Activated T-helper 1 cell treated with anti-CD3 and anti-CD28 coated beads, Interleukin-12 subunit alpha, Interleukin-12 subunit beta, Interleukin-2, Interleukin-4 antibody, amounts not matched to agents 30 ng/mL and 10 ng/mL and 1 ng/mL, durations not matched to agents 14 hours and 24 hours and 36 hours (primary cell): ENCODE measurements around the gene CREBRF. TPM values are rescaled to one million over a fixed set of nuclear protein-coding genes. Genes with fewer than 3 reads are reported as not detected.
"Not testable (repeated sequence)": the region's sequence is repeated elsewhere in the genome, so short reads cannot be mapped to it uniquely, and the experiment has no call there.

ENCODE experiments used
- DNase-seq: peaks from one replicate; pipeline ENCODE4 v3.0.0; 2021; ENCODE audit warnings: low spot score
- H3K27ac Mint-ChIP-seq: one replicate; pipeline ENCODE4 v1.8.0; 2021; ENCODE audit warnings: mild to moderate bottlenecking, mixed read lengths
- H3K27me3 Mint-ChIP-seq: one replicate; pipeline ENCODE4 v1.8.0; 2022; ENCODE audit warnings: mild to moderate bottlenecking, moderate library complexity, mixed read lengths; ENCODE audit not compliant: insufficient read depth
- H3K36me3 Mint-ChIP-seq: one replicate; pipeline ENCODE4 v1.8.0; 2021; ENCODE audit warnings: low read depth, mixed read lengths
- H3K4me1 Mint-ChIP-seq: one replicate; pipeline ENCODE4 v1.8.0; 2021; ENCODE audit warnings: low read depth, mixed read lengths
- H3K4me3 Mint-ChIP-seq: one replicate; pipeline ENCODE4 v1.8.0; 2021; ENCODE audit warnings: mild to moderate bottlenecking, moderate library complexity, mixed read lengths
- H3K9me3 Mint-ChIP-seq: one replicate; pipeline ENCODE4 v1.8.0; 2021; ENCODE audit warnings: mixed read lengths
- intact Hi-C: fragments of 100-400 bp; cut with micrococcal nuclease; formaldehyde crosslinking; loops from one replicate; pipeline ENCODE4 v1.15.1; 2024
- total RNA-seq: library from RNA; stranded (reverse); gene quantifications from 2 replicates; pipeline ENCODE4 v1.2.3, GENCODE V29; 2022

Gene CREBRF
- total RNA-seq, 1 donor from 2014 or later, result 7.4 TPM

DNA sequence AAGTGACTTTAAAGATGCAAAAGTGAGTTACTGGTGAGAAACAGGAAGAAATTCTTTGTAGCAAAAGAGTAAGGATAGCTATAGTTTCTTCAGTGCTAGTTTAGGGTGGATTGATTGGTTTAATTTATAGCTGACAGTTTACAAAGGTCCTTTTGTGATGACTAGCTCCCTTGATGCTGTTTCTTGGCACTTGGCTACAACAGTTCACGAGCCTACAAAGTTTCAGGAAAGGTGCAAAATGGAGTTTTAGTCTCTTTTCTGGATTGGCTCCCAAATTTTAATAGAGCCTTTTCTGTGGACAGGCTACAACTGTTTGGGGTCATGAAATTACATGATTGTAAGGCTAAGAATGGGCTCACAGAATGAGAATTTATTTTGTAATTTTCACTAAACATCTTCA lies 47.3 kb downstream of the CREBRF start:
- H3K4me3 Mint-ChIP-seq, result no peak overlapping the region
- intact Hi-C loops, result no loop called here
- H3K27ac Mint-ChIP-seq, result peak overlapping the region; percentile 12
- DNase-seq, result no peak
- no peaks in the 10 kb centered on the region for H3K27me3 Mint-ChIP-seq
- H3K4me1 Mint-ChIP-seq, result no peaks in the 10 kb centered on the region
- H3K36me3 Mint-ChIP-seq, result peaks cover 5% of the 10 kb centered on the region
- peaks cover 9% of the 10 kb centered on the region for H3K9me3 Mint-ChIP-seq

DNA sequence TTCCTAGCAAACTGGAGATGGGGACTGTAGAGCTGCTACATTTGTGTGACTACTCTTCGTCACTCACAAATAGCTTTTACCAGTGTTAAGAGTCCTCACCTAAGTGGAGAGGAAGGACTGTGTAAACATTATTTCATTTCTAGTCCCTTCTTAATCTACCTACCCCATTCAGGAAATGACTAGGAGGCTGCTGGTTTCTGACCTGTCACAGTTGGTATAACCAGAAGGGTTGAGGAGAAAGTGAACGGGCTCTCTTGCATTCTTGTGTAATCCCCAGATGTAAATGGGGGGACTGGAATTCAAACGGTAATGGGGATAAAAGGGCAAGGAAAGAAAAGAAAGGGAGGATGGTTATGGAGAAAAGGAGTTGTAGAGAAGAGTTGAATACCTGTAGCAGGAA lies 52.8 kb downstream of the CREBRF start:
- no peak for DNase-seq
- intact Hi-C loops, result no loop called here
- Mint-ChIP-seq H3K27ac (no peak overlapping the region), H3K27me3 (no peaks in the 10 kb centered on the region), H3K9me3 (no peaks in the 10 kb centered on the region), H3K4me3 (no peak overlapping the region), H3K4me1 (peaks cover 4% of the 10 kb centered on the region), H3K36me3 (peaks cover 8% of the 10 kb centered on the region)

DNA sequence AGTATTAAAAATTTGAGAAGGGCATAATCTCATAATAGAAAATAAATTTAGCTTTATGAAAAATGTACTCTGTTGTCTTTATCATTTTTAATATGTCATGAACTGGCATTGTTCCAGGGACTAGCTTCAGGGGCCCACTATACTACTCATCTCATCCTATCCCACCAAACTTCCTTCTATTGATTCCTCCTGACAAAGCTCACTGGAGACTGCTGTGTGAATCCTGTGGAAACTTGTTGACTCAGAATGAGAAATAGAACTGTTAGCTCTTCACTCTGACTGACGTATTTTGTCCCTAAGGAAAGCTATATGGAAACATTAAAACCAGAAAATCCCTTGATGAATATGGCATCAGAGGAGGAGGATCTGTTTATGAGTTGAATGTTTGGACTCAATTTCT lies 58.4 kb downstream of the CREBRF start:
- H3K9me3 Mint-ChIP-seq, result peaks cover 2% of the 10 kb centered on the region
- peaks cover 5% of the 10 kb centered on the region for H3K4me1 Mint-ChIP-seq
- H3K4me3 Mint-ChIP-seq, result no peak overlapping the region
- H3K27ac Mint-ChIP-seq, result no peak overlapping the region
- peaks cover 9% of the 10 kb centered on the region for H3K36me3 Mint-ChIP-seq
- no peak for DNase-seq
- no peaks in the 10 kb centered on the region for H3K27me3 Mint-ChIP-seq
- intact Hi-C loops, result no loop called here

DNA sequence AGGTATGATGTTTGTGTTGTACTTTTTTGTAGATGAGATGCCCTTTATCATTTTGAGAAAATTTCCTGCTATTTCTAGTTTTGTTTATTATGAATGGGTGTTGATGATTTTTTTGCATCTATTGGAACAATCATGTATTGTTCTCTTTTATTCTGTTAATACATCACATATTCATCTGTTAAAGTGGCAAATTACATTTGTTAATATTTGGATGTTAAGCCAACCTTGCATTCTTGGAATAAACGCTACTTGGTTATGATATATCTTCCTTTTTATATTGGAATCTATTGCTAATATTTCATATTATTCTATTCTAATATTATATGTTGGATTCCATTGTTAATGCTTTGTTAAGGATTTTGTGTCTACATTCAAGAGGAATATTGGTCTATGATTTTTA lies 63.6 kb downstream of the CREBRF start:
- intact Hi-C loops, result no loop called here
- peaks cover 9% of the 10 kb centered on the region for H3K9me3 Mint-ChIP-seq
- H3K4me1 Mint-ChIP-seq, result no peaks in the 10 kb centered on the region
- no peak overlapping the region for H3K4me3 Mint-ChIP-seq
- H3K27ac Mint-ChIP-seq, result no peak overlapping the region
- no peak for DNase-seq
- H3K36me3 Mint-ChIP-seq, result peaks cover 5% of the 10 kb centered on the region
- H3K27me3 Mint-ChIP-seq, result no peaks in the 10 kb centered on the region

DNA sequence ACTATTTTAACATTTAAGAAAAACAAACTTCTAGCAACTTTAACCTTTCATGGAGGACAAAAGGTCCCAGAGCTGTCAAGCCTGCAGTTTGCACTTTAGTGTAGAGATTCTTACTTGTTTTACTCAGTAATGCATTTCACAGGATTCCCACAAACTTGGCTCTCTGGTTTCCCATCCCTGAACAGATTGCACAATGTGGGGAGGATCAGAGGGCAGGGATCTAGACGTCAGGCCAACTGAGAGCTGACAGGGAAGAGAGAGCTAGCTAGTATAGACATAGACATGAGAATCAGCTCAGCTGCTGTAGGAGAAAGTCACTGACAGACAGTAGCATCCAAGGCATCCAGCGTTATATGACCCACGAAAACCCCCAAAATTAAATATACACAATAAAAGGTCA lies 67.3 kb downstream of the CREBRF start:
- no peaks in the 10 kb centered on the region for H3K27me3 Mint-ChIP-seq
- peaks cover 14% of the 10 kb centered on the region for H3K36me3 Mint-ChIP-seq
- DNase-seq, result no peak
- no peak overlapping the region for H3K4me3 Mint-ChIP-seq
- intact Hi-C loops, result no loop called here
- H3K9me3 Mint-ChIP-seq, result peaks cover 9% of the 10 kb centered on the region
- no peaks in the 10 kb centered on the region for H3K4me1 Mint-ChIP-seq
- no peak overlapping the region for H3K27ac Mint-ChIP-seq

DNA sequence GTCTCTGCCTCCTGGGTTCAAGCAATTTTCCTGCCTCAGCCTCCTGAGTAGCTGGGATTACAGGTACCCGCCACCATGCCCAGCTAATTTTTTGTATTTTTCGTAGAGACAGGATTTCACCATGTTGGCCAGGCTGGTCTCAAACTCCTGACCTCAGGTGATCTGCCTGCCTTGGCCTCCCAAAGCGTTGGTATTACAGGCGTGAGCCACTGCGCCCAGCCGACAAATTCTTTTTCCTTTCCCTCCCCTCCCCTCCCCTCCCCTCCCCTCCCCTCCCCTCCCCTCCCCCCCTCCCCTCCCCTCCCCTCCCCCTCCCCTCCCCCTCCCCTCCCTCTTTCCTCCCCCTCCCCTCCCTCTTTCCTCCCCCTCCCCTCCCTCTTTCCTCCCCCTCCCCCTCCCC lies 76.0 kb downstream of the CREBRF start:
- H3K27ac Mint-ChIP-seq, H3K4me1 Mint-ChIP-seq, H3K9me3 Mint-ChIP-seq, H3K36me3 Mint-ChIP-seq, intact Hi-C loops, H3K4me3 Mint-ChIP-seq, H3K27me3 Mint-ChIP-seq, DNase-seq: not testable (repeated sequence)

DNA sequence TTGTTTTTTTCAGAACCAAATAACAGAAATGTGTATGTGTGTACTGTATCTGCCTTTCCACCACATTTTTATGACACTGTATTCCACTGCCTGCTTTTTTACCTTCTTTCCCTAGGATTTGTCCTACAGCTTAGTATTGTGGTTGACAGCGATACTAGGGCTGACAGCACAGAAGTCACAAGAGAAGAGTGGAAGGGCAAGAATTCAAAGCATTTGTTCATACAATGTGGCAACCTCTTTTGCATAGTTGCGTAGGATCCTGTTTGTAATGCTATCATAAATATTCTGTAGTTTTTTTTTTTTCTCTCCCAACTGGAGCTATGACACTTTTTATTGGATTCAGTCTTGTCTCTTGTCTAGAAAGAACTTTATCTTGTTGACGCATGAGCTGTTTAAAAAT lies 82.6 kb downstream of the CREBRF start:
- Mint-ChIP-seq H3K27me3 (peaks cover 2% of the 10 kb centered on the region), H3K4me3 (no peak overlapping the region), H3K27ac (no peak overlapping the region), H3K4me1 (no peaks in the 10 kb centered on the region), H3K36me3 (peaks cover 3% of the 10 kb centered on the region), H3K9me3 (no peaks in the 10 kb centered on the region)
- no peak for DNase-seq
- intact Hi-C loops, result no loop called here

DNA sequence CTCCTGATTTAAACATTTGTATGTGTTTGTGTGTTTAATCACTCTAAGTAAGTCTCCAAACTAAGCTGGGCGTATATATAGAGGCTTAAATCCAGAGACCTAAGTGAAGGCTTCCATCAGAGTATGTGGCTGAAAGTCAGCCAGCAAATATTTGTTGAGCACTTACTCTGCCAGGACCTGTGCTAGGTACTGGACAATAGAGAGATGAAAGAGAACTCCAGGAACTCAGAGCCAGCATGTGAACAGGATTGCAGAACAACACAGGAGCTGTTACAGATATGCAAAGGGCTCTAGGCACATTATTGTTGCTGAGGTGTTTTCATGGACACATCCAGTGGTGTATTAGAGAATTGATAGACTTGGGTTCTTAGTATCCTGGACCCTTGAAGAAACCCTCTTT lies 83.5 kb downstream of the CREBRF start:
- intact Hi-C loops, result loop anchor here (10.0 kb wide), 2 partner anchors 425 to 745 kb away; partner anchors contain the start of gene CPEB4
- H3K4me3 Mint-ChIP-seq, result no peak overlapping the region
- H3K4me1 Mint-ChIP-seq, result peaks cover 5% of the 10 kb centered on the region
- DNase-seq, result no peak
- peaks cover 2% of the 10 kb centered on the region for H3K27me3 Mint-ChIP-seq
- H3K36me3 Mint-ChIP-seq, result peaks cover 3% of the 10 kb centered on the region
- no peaks in the 10 kb centered on the region for H3K9me3 Mint-ChIP-seq
- no peak overlapping the region for H3K27ac Mint-ChIP-seq

DNA sequence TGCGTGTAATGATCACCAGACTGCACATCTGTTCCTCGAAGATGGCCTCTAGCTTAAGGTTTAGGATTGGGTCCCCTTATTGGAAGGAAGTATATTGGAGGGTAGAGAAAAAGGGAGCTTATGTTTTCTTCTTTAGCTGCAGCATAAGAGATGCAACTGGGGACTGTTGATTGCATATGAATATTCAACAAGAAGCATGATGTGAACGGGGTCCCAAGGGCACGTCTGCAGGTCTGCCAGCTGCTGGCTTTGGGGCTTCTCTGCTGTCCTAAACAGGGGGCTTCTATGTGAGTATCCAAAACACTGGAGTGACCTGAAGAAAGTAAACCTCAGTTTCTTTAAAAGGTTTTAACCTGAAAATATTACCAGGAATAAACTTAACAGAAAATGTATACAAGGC lies 84.6 kb downstream of the CREBRF start:
- Mint-ChIP-seq H3K27ac (no peak overlapping the region), H3K4me1 (peaks cover 9% of the 10 kb centered on the region), H3K9me3 (no peaks in the 10 kb centered on the region), H3K4me3 (no peak overlapping the region), H3K27me3 (peaks cover 2% of the 10 kb centered on the region), H3K36me3 (peaks cover 3% of the 10 kb centered on the region)
- intact Hi-C loops, result loop anchor here (10.0 kb wide), 2 partner anchors 426 to 744 kb away; partner anchors contain the start of gene CPEB4
- DNase-seq, result no peak

DNA sequence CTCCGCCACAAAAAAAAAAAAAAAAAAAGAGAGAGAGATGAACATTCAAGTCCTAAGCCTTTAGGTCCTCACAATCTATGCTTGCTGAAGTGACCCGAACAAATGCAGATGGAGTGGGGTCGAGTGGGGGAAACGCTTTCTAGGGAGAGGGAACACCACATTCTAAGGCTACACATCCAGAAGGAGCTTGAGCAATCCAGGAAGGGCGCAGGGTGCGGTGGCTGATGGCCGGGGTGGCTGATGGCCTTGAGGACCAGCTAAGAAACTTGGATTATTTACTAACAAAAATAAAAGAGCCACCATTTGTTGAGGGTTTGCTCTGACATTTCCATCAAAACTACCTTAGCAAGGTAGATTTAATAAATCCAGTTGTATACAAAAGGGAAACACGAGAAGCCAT lies 87.4 kb downstream of the CREBRF start:
- intact Hi-C loops, result loop anchor here (10.0 kb wide), 2 partner anchors 429 to 741 kb away; partner anchors contain the start of gene CPEB4
- Mint-ChIP-seq H3K4me1 (peaks cover 9% of the 10 kb centered on the region), H3K9me3 (no peaks in the 10 kb centered on the region), H3K36me3 (peaks cover 7% of the 10 kb centered on the region), H3K4me3 (peak overlapping the region; percentile 7), H3K27ac (no peak overlapping the region), H3K27me3 (no peaks in the 10 kb centered on the region)
- no peak for DNase-seq

DNA sequence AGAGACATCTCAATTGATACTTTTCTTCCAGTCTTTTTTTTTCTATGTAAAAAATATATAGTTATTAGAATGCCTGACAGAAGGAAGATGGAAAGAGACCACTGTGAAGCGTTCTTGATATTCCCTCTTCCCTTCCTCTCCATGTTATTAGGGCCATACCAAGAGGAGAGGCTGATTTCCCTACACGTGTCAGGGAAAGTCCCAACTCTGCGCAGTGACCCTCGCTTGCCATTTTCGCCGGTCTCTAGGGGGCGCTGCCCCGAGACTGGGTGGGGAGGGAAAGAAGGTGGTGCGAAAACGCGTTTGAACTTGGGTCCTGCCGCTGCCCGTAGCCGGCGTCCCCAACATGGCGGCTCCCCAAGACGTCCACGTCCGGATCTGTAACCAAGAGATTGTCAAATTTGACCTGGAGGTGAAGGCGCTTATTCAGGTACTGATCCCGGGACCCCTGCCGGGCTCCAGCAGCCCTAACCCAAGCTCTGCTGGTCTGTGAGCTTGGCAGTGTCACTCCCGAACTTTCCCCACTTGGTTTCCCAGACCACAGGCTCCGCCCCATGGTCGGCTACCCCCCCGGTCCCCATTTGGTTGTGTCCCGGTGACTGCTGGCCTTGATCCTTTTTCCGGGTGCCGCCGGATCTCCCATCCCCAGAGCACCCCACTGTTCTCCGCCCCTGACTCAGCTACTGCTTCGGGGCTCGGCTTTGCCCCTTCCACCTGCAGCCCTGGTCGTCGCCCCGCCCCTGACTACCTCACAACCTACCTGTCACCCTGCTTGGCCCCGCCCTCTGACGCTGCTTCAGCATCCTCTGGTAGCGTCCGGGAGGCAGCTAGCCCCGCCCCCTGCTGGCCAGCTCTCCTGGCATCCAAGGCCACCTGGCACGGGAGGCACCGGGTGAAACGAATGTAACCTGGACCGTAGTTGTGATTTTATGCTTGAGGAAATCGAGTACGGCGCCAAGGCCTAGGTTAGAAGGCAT lies 88.3 kb downstream of the CREBRF start, which contains the start of gene BNIP1:
TSS of gene BNIP1 (plus strand) at position 332 of the 977 bp plus-strand sequence. CDS start at position 347, 15 bp downstream.
- intact Hi-C loops, result loop anchor here (1.0 to 10.0 kb wide), 12 partner anchors 87 to 1758 kb away; partner anchors contain the start of genes BOD1, CPEB4, ERGIC1 and NPM1

DNA sequence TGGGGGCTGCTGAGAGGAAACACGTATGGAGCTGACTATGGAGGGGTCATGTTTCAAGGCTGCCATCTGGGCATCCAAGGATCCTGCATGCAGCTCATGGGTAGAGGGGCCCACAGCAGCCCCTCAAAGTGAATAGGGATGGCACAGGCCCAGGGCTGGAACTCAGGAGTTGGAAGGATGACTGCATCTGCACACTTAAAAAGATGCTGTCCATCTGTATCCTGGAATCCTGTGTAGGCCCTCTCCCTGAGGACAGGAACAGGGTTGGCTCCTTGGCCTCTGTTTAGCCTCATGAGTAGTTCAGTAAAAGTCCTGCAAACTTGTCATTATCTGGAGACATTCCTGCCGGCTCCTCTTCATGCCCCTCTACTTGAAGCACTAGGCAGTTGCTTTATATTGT lies 92.2 kb downstream of the CREBRF start:
- H3K4me3 Mint-ChIP-seq, result no peak overlapping the region
- H3K9me3 Mint-ChIP-seq, result no peaks in the 10 kb centered on the region
- H3K36me3 Mint-ChIP-seq, result peaks cover 24% of the 10 kb centered on the region
- H3K4me1 Mint-ChIP-seq, result peaks cover 9% of the 10 kb centered on the region
- no peaks in the 10 kb centered on the region for H3K27me3 Mint-ChIP-seq
- intact Hi-C loops, result loop anchor here (10.0 kb wide), 2 partner anchors 434 to 736 kb away; partner anchors contain the start of gene CPEB4
- no peak overlapping the region for H3K27ac Mint-ChIP-seq
- no peak for DNase-seq

More for the DNA sequence above, 88.3 kb downstream of the CREBRF start, which contains the start of gene BNIP1:
- DNase-seq, result peak; percentile 91
- Mint-ChIP-seq H3K9me3 (no peaks in the 10 kb centered on the region), H3K27ac (peak within 1 kb of the TSS; percentile 97), H3K4me1 (peaks cover 9% of the 10 kb centered on the region), H3K27me3 (no peaks in the 10 kb centered on the region), H3K4me3 (peak within 1 kb of the TSS; percentile 96), H3K36me3 (peaks cover 15% of the 10 kb centered on the region)

DNA sequence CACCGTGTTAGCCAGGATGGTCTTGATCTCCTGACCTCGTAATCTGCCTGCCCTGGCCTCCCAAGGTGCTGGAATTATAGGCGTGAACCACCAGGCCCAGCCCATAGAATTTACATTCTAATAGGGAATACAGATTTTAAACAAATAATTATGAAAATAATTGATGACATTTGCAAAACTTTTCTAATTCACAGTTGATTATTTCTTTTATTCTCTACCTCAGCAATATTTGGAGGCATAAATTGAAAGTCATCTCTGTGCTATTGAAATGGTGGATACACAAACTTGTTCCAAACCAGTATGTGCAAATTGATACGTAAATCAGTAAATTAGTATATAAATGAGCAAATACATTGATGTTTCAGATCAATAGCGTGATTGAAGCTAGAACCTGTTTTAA lies 96.4 kb downstream of the CREBRF start:
- H3K4me1 Mint-ChIP-seq, result no peaks in the 10 kb centered on the region
- no peak for DNase-seq
- H3K27me3 Mint-ChIP-seq, result no peaks in the 10 kb centered on the region
- H3K4me3 Mint-ChIP-seq, result no peak overlapping the region
- intact Hi-C loops, result no loop called here
- no peak overlapping the region for H3K27ac Mint-ChIP-seq
- no peaks in the 10 kb centered on the region for H3K9me3 Mint-ChIP-seq
- peaks cover 32% of the 10 kb centered on the region for H3K36me3 Mint-ChIP-seq
